PC-3 (cell line): ENCODE results near the gene GMDS. TPM values are rescaled to one million over a fixed set of nuclear protein-coding genes. Genes with fewer than 3 reads are reported as not detected.

ENCODE experiments used
- ATAC-seq: fragments of 200-7000 bp; cut with Tn5 transposase; 2 replicates; pipeline ENCODE4 v1.9.1; 2020; ENCODE audit warnings: mild to moderate bottlenecking, moderate library complexity
- BruUV-seq: library from RNA; stranded (reverse); fragments of 400-500 nt; replicated peaks from 2 replicates; lab custom pipeline; 2021; lab: Mats Ljungman, UMichigan
- CTCF ChIA-PET: fragments of 300-600 bp; sonication (Branson Sonifier 250); formaldehyde crosslinking; loops from one replicate; lab custom pipeline; 2022; ENCODE audit warnings: antibody characterized with exemption; lab: Charles Lee
- POLR2A ChIA-PET: fragments of 300-600 bp; sonication (Branson Sonifier 250); formaldehyde crosslinking; loops from one replicate; lab custom pipeline; 2022; ENCODE audit warnings: antibody characterized with exemption; ENCODE audit not compliant: unreplicated experiment; lab: Charles Lee
- DNase-seq: peaks from one replicate; pipeline ENCODE4 v3.0.0-alpha.2; 2015
- H2AFZ ChIP-seq: fragments of 300-600 bp; sonication (generic); 2 replicates; pipeline ENCODE4 v1.6.0; 2016; ENCODE audit warnings: antibody characterized with exemption, low read length
- H3F3A ChIP-seq: fragments of 300-600 bp; sonication (generic); one replicate; pipeline ENCODE4 v1.6.0; 2017; ENCODE audit warnings: antibody characterized with exemption, low read length, control low read depth, mild to moderate bottlenecking; ENCODE audit not compliant: unreplicated experiment
- H3K27ac ChIP-seq: fragments of 300-600 bp; sonication (generic); 2 replicates; pipeline ENCODE4 v1.5.1; 2016; ENCODE audit warnings: mild to moderate bottlenecking, low read length
- H3K27me3 ChIP-seq: fragments of 300-600 bp; sonication (generic); 2 replicates; pipeline ENCODE4 v1.6.1; 2016; ENCODE audit warnings: low read length, mixed read lengths
- H3K36me3 ChIP-seq: fragments of 300-600 bp; sonication (generic); 2 replicates; pipeline ENCODE4 v1.6.1; 2016; ENCODE audit warnings: low read depth, mixed run types, low read length, mixed read lengths
- H3K4me1 ChIP-seq: fragments of 300-600 bp; sonication (generic); 2 replicates; pipeline ENCODE4 v1.5.1; 2016; ENCODE audit warnings: low read length; ENCODE audit not compliant: insufficient read depth
- H3K4me2 ChIP-seq: fragments of 300-600 bp; sonication (generic); 2 replicates; pipeline ENCODE4 v1.6.0; 2016; ENCODE audit warnings: low read length
- H3K4me3 ChIP-seq: fragments of 300-600 bp; sonication (generic); 2 replicates; pipeline ENCODE4 v1.5.1; 2016; ENCODE audit warnings: mild to moderate bottlenecking, low read length, mixed read lengths
- H3K79me2 ChIP-seq: fragments of 300-600 bp; sonication (generic); 2 replicates; pipeline ENCODE4 v1.6.1; 2017; ENCODE audit warnings: low read length, mixed read lengths
- H3K9ac ChIP-seq: fragments of 300-600 bp; sonication (generic); 2 replicates; pipeline ENCODE4 v1.6.0; 2016; ENCODE audit warnings: mild to moderate bottlenecking, low read length
- H3K9me2 ChIP-seq: fragments of 300-600 bp; sonication (generic); replicated peaks from 2 replicates; pipeline ENCODE4 v1.6.1; 2016; ENCODE audit warnings: mixed run types, low read length, mixed read lengths
- H3K9me3 ChIP-seq: fragments of 300-600 bp; sonication (generic); 2 replicates; pipeline ENCODE4 v1.6.1; 2016; ENCODE audit warnings: low read length, mixed read lengths
- H4K20me1 ChIP-seq: fragments of 300-600 bp; sonication (generic); 2 replicates; pipeline ENCODE4 v1.6.1; 2016; ENCODE audit warnings: low read length, mixed read lengths
- EZH2 ChIP-seq: fragments of 300-600 bp; sonication (generic); IDR thresholded peaks from one replicate; pipeline ENCODE4 v1.6.1; 2017; ENCODE audit warnings: antibody characterized with exemption, mild to moderate bottlenecking, low read length; ENCODE audit not compliant: unreplicated experiment
- EZH2phosphoT487 ChIP-seq: fragments of 300-600 bp; sonication (generic); IDR thresholded peaks from 2 replicates; pipeline ENCODE4 v1.6.1; 2018; ENCODE audit warnings: mild to moderate bottlenecking, antibody characterized with exemption, low read length, borderline replicate concordance
- intact Hi-C: fragments of 100-400 bp; cut with micrococcal nuclease; formaldehyde crosslinking; loops from 2 replicates; pipeline ENCODE4 v1.9.0; 2023
- total RNA-seq: library from RNA; depleted of rRNA; stranded (reverse); fragments of >200 nt; gene quantifications from 2 replicates; pipeline ENCODE4 v1.2.3, GENCODE V29; 2014
- TF ChIP-seq, protein P1 (sequence below): fragments of 300-600 bp; sonication (generic); conservative IDR thresholded peaks from 2 replicates; pipeline ENCODE4 v1.5.1; 2017; ENCODE audit warnings: antibody characterized with exemption, low read depth, mild to moderate bottlenecking, low read length

Gene GMDS
- total RNA-seq, 1 experiment from 2014 or later: 18.3 TPM

DNA sequence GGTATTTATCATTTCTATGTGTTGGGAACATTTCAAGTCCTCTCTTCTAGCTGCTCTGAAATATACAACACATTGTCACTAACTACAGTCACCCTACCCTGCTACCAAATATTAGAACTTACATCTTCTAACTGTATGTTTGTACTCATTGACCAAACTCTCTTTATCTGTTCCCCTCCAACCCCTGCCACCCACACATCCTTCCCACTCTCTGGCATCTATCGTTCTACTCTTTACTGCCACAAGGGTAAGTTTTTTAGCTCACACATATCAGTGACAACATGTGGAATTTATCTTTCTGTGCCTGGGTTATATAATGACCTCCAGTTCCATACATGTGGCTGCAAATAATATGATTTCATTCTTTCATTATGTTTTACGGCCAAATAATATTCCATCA, 171.9 kb downstream of the GMDS start:
- Histone ChIP-seq H3K27me3 (no peaks in the 10 kb centered on the region), H3K36me3 (no peaks in the 10 kb centered on the region), H3K9me2 (no peaks in the 10 kb centered on the region), H3K4me2 (no peak overlapping the region), H3K9me3 (no peaks in the 10 kb centered on the region), H3K4me1 (no peaks in the 10 kb centered on the region), H2AFZ (no peak overlapping the region), H3K79me2 (no peaks in the 10 kb centered on the region), H3K4me3 (no peak overlapping the region), H3K27ac (no peak overlapping the region), H3F3A (no peaks in the 10 kb centered on the region), H4K20me1 (no peaks in the 10 kb centered on the region), H3K9ac (no peak overlapping the region)
- no peak for ATAC-seq
- TF ChIP-seq, protein P1, sequence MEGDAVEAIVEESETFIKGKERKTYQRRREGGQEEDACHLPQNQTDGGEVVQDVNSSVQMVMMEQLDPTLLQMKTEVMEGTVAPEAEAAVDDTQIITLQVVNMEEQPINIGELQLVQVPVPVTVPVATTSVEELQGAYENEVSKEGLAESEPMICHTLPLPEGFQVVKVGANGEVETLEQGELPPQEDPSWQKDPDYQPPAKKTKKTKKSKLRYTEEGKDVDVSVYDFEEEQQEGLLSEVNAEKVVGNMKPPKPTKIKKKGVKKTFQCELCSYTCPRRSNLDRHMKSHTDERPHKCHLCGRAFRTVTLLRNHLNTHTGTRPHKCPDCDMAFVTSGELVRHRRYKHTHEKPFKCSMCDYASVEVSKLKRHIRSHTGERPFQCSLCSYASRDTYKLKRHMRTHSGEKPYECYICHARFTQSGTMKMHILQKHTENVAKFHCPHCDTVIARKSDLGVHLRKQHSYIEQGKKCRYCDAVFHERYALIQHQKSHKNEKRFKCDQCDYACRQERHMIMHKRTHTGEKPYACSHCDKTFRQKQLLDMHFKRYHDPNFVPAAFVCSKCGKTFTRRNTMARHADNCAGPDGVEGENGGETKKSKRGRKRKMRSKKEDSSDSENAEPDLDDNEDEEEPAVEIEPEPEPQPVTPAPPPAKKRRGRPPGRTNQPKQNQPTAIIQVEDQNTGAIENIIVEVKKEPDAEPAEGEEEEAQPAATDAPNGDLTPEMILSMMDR: no peak
- ChIA-PET CTCF (no interaction called here), POLR2A (no interaction called here)
- no TSS peak for BruUV-seq
- intact Hi-C loops: no loop called here
- no peak for DNase-seq

DNA sequence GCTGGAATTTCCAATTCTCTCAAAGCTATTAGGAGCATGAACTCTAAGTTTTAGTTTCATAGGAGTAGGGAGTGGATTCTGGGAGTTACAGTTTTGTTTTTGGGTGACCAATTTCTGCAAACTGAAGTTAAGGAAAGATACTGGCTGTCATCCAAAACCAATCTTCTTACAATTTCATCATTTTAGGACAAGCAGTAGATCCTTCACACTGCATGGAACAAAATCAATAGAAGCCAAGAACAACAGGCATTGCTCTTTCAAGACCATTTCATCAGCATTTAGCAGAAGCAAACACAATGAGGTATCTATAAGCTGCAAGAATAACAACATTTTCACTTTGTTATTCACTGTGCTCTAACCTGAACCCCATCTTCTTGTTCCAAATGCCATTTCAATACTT, 173.0 kb downstream of the GMDS start:
- CTCF ChIA-PET: no interaction called here
- Histone ChIP-seq H3K9me2 (no peaks in the 10 kb centered on the region), H3K9me3 (no peaks in the 10 kb centered on the region), H3K9ac (no peak overlapping the region), H3F3A (no peaks in the 10 kb centered on the region), H3K4me1 (no peaks in the 10 kb centered on the region), H3K27ac (no peak overlapping the region), H3K4me3 (no peak overlapping the region), H3K4me2 (no peak overlapping the region), H4K20me1 (no peaks in the 10 kb centered on the region), H2AFZ (no peak overlapping the region), H3K27me3 (no peaks in the 10 kb centered on the region), H3K79me2 (no peaks in the 10 kb centered on the region), H3K36me3 (no peaks in the 10 kb centered on the region)
- no TSS peak for BruUV-seq
- POLR2A ChIA-PET: no interaction called here
- intact Hi-C loops: no loop called here
- TF ChIP-seq EZH2 (no peak), EZH2phosphoT487 (no peak)
- TF ChIP-seq, protein P1: no peak
- no peak for ATAC-seq
- DNase-seq: no peak

DNA sequence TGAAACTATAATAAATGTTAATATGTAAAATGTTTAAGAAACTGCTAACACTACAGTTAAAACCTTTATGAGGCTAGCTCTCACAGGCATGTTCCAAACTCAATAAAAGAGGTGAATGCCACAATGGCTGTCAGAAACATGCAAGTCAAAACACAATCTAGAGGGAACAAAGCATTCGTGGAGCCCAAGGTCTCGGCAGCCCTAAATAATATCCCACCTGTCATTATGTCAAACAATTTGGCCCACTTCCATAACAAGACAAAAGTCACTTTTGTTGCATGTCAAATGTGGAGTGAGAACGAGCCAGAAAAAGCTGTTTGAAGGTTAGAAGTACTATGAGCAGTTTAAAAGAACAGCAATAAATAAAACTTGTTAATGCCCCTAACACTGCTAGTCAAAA, 181.9 kb downstream of the GMDS start:
- H3K36me3 ChIP-seq: no peaks in the 10 kb centered on the region
- H3K9me2 ChIP-seq: no peaks in the 10 kb centered on the region
- H3K27ac ChIP-seq: no peak overlapping the region
- no peaks in the 10 kb centered on the region; the same call in 1 of the 2 replicates for H4K20me1 ChIP-seq
- H3K9me3 ChIP-seq: no peaks in the 10 kb centered on the region
- no peak overlapping the region for H3K4me2 ChIP-seq
- H3K4me1 ChIP-seq: peaks cover 21% of the 10 kb centered on the region
- H2AFZ ChIP-seq: no peak overlapping the region
- ChIA-PET CTCF (no interaction called here), POLR2A (interaction anchor here (0.6 kb wide), 1 partner anchor 146 kb away, joined by 3 read pairs; no protein-coding TSS in a partner anchor)
- intact Hi-C loops: no loop called here
- H3K27me3 ChIP-seq: no peaks in the 10 kb centered on the region
- no peak overlapping the region for H3K4me3 ChIP-seq
- H3K9ac ChIP-seq: no peak overlapping the region
- no peaks in the 10 kb centered on the region for H3F3A ChIP-seq
- TF ChIP-seq, protein P1: no peak
- TF ChIP-seq EZH2phosphoT487 (no peak), EZH2 (no peak)
- no TSS peak for BruUV-seq
- ATAC-seq: no peak
- H3K79me2 ChIP-seq: 0 out of 2 replicates have a peak, but pooled peaks cover 8% of the 10 kb centered on the region
- DNase-seq: no peak
